ENCODE results near the gene VWF. TPM values are rescaled to one million over a fixed set of nuclear protein-coding genes. Genes with fewer than 3 reads are reported as not detected.
A peak's percentile ranks its signal among the peaks of the same experiment; 100 is the strongest.

VWF gene
- total RNA-seq, 2 experiments from 2014 or later, result not detected

GRCh38 chr12:6076776-6077691 lies 47.4 kb downstream of the VWF start:
- ChIA-PET POLR2A (no interaction called here), CTCF (interaction anchor here (1.3 kb wide), 1 partner anchor 119 kb away, joined by 4 read pairs; no protein-coding TSS in a partner anchor)
- Mint-ChIP-seq H3K9me3 (no peaks in the 10 kb centered on the region), H3K27ac (no peak overlapping the region), H3K4me1 (peaks cover 25% of the 10 kb centered on the region), H3K27me3 (peaks cover 39% of the 10 kb centered on the region), H3K4me3 (no peak overlapping the region), H3K36me3 (ENCODE audit: low read depth) (no peaks in the 10 kb centered on the region)
- DNase-seq, result no peak

GRCh38 chr12:6076346-6076745 lies 48.1 kb downstream of the VWF start:
- peaks cover 25% of the 10 kb centered on the region for H3K4me1 Mint-ChIP-seq
- ChIA-PET CTCF (interaction anchor here (1.3 kb wide), 1 partner anchor 119 kb away, joined by 4 read pairs; no protein-coding TSS in a partner anchor), POLR2A (interaction anchor here (1.3 kb wide), 1 partner anchor 8 kb away, joined by 4 read pairs; no protein-coding TSS in a partner anchor)
- H3K27me3 Mint-ChIP-seq, result peaks cover 43% of the 10 kb centered on the region
- no peaks in the 10 kb centered on the region for H3K36me3 Mint-ChIP-seq (ENCODE audit: low read depth)
- no peak overlapping the region for H3K27ac Mint-ChIP-seq
- no peak for DNase-seq
- no peak overlapping the region for H3K4me3 Mint-ChIP-seq
- H3K9me3 Mint-ChIP-seq, result no peaks in the 10 kb centered on the region

GRCh38 chr12:6074979-6075585 lies 49.4 kb downstream of the VWF start:
- Mint-ChIP-seq H3K9me3 (no peaks in the 10 kb centered on the region), H3K27ac (peak overlapping the region; percentile 41), H3K36me3 (ENCODE audit: low read depth) (no peaks in the 10 kb centered on the region), H3K27me3 (peaks cover 52% of the 10 kb centered on the region), H3K4me3 (peak overlapping the region; percentile 67), H3K4me1 (peaks cover 25% of the 10 kb centered on the region)
- DNase-seq, result peak; percentile 60
- ChIA-PET POLR2A (interaction anchor here (0.6 to 1.3 kb wide), 2 partner anchors 10 to 69 kb away, joined by 3 to 4 read pairs; no protein-coding TSS in a partner anchor), CTCF (no interaction called here)

GRCh38 chr12:6074427-6074826 lies 50.0 kb downstream of the VWF start:
- ChIA-PET CTCF (interaction anchor here (0.8 kb wide), 1 partner anchor 10 kb away, joined by 3 read pairs; no protein-coding TSS in a partner anchor), POLR2A (no interaction called here)

GRCh38 chr12:6073426-6073825 lies 51.0 kb downstream of the VWF start:
- Mint-ChIP-seq H3K4me3 (no peak overlapping the region), H3K4me1 (peaks cover 36% of the 10 kb centered on the region), H3K27ac (no peak overlapping the region), H3K27me3 (peaks cover 54% of the 10 kb centered on the region), H3K36me3 (ENCODE audit: low read depth) (no peaks in the 10 kb centered on the region), H3K9me3 (no peaks in the 10 kb centered on the region)
- no peak for DNase-seq
- POLR2A ChIA-PET, result no interaction called here
- CTCF ChIA-PET, result no interaction called here

More at GRCh38 chr12:6074427-6074826, 50.0 kb downstream of the VWF start:
- Mint-ChIP-seq H3K36me3 (ENCODE audit: low read depth) (no peaks in the 10 kb centered on the region), H3K9me3 (no peaks in the 10 kb centered on the region), H3K4me1 (peaks cover 32% of the 10 kb centered on the region), H3K4me3 (peak overlapping the region; percentile 67), H3K27me3 (peaks cover 52% of the 10 kb centered on the region), H3K27ac (peak overlapping the region; percentile 37)
- peak; percentile 39 for DNase-seq

GRCh38 chr12:6072302-6072752 lies 52.1 kb downstream of the VWF start:
- Mint-ChIP-seq H3K4me1 (peaks cover 36% of the 10 kb centered on the region), H3K9me3 (no peaks in the 10 kb centered on the region), H3K27ac (no peak overlapping the region), H3K27me3 (peaks cover 56% of the 10 kb centered on the region), H3K4me3 (no peak overlapping the region), H3K36me3 (ENCODE audit: low read depth) (no peaks in the 10 kb centered on the region)
- POLR2A ChIA-PET, result no interaction called here
- CTCF ChIA-PET, result no interaction called here
- DNase-seq, result no peak

- no peak overlapping the region for H3K27ac Mint-ChIP-seq
- H3K9me3 Mint-ChIP-seq, result no peaks in the 10 kb centered on the region
- ChIA-PET CTCF (interaction anchor here (1.1 kb wide), 1 partner anchor 83 kb away, joined by 3 read pairs; no protein-coding TSS in a partner anchor), POLR2A (no interaction called here)
- no peak overlapping the region for H3K4me3 Mint-ChIP-seq
- peaks cover 56% of the 10 kb centered on the region for H3K27me3 Mint-ChIP-seq
- H3K36me3 Mint-ChIP-seq (ENCODE audit: low read depth), result no peaks in the 10 kb centered on the region
- no peak for DNase-seq
- H3K4me1 Mint-ChIP-seq, result peaks cover 36% of the 10 kb centered on the region
Measured at GRCh38 chr12:6071589-6071988, 52.9 kb downstream of the VWF start.

GRCh38 chr12:6070472-6071257 lies 53.8 kb downstream of the VWF start:
- H3K9me3 Mint-ChIP-seq, result no peaks in the 10 kb centered on the region
- ChIA-PET CTCF (interaction anchor here (1.1 kb wide), 1 partner anchor 82 kb away, joined by 3 read pairs; no protein-coding TSS in a partner anchor), POLR2A (no interaction called here)
- peaks cover 51% of the 10 kb centered on the region for H3K27me3 Mint-ChIP-seq
- H3K27ac Mint-ChIP-seq, result no peak overlapping the region
- no peak for DNase-seq
- H3K4me1 Mint-ChIP-seq, result peaks cover 30% of the 10 kb centered on the region
- no peaks in the 10 kb centered on the region for H3K36me3 Mint-ChIP-seq (ENCODE audit: low read depth)
- no peak overlapping the region for H3K4me3 Mint-ChIP-seq

GRCh38 chr12:6069437-6070093 lies 54.9 kb downstream of the VWF start:
- peaks cover 40% of the 10 kb centered on the region for H3K27me3 Mint-ChIP-seq
- DNase-seq, result no peak
- ChIA-PET POLR2A (no interaction called here), CTCF (no interaction called here)
- H3K9me3 Mint-ChIP-seq, result no peaks in the 10 kb centered on the region
- no peak overlapping the region for H3K4me3 Mint-ChIP-seq
- H3K27ac Mint-ChIP-seq, result peak overlapping the region; percentile 45
- no peaks in the 10 kb centered on the region for H3K36me3 Mint-ChIP-seq (ENCODE audit: low read depth)
- peaks cover 19% of the 10 kb centered on the region for H3K4me1 Mint-ChIP-seq

GRCh38 chr12:6068227-6068626 lies 56.2 kb downstream of the VWF start:
- Mint-ChIP-seq H3K27ac (no peak overlapping the region), H3K4me3 (no peak overlapping the region), H3K27me3 (peaks cover 28% of the 10 kb centered on the region), H3K9me3 (no peaks in the 10 kb centered on the region), H3K4me1 (peaks cover 11% of the 10 kb centered on the region), H3K36me3 (ENCODE audit: low read depth) (no peaks in the 10 kb centered on the region)
- CTCF ChIA-PET, result interaction anchor here (0.7 to 1.6 kb wide), 2 partner anchors 209 to 456 kb away, joined by 3 read pairs; no protein-coding TSS in a partner anchor
- DNase-seq, result no peak
- POLR2A ChIA-PET, result no interaction called here

- no peak for DNase-seq
- CTCF ChIA-PET, result interaction anchor here (0.7 to 1.6 kb wide), 2 partner anchors 210 to 457 kb away, joined by 3 read pairs; no protein-coding TSS in a partner anchor
- no peak overlapping the region for H3K4me3 Mint-ChIP-seq
- POLR2A ChIA-PET, result interaction anchor here (1.0 kb wide), 1 partner anchor 211 kb away, joined by 3 read pairs; no protein-coding TSS in a partner anchor
- no peaks in the 10 kb centered on the region for H3K36me3 Mint-ChIP-seq (ENCODE audit: low read depth)
- H3K9me3 Mint-ChIP-seq, result no peaks in the 10 kb centered on the region
- H3K27ac Mint-ChIP-seq, result no peak overlapping the region
- peaks cover 11% of the 10 kb centered on the region for H3K4me1 Mint-ChIP-seq
- H3K27me3 Mint-ChIP-seq, result peaks cover 23% of the 10 kb centered on the region
Measured at GRCh38 chr12:6067152-6067916, 57.1 kb downstream of the VWF start.

GRCh38 chr12:6066651-6067050 lies 57.8 kb downstream of the VWF start:
- Mint-ChIP-seq H3K36me3 (ENCODE audit: low read depth) (no peaks in the 10 kb centered on the region), H3K27ac (no peak overlapping the region), H3K9me3 (no peaks in the 10 kb centered on the region), H3K4me1 (peaks cover 11% of the 10 kb centered on the region), H3K27me3 (peaks cover 18% of the 10 kb centered on the region), H3K4me3 (no peak overlapping the region)
- no peak for DNase-seq
- ChIA-PET POLR2A (no interaction called here), CTCF (no interaction called here)

Measured in activated CD4-positive, alpha-beta memory T cell treated with anti-CD3 and anti-CD28 coated beads, Interleukin-2, amount 10 ng/mL, durations not matched to agents 7 days and 5 days (primary cell).